Kidney glomerular epithelial cell (primary cell): ENCODE results near the gene ZBED4.

ENCODE experiments used
- DNase-seq: peaks from one replicate; lab custom pipeline; 2025; lab: John Stamatoyannopoulos, UW

Gene ZBED4

GRCh38 chr22:49855251-49855911, 1.7 kb downstream of the ZBED4 start:
- peak; percentile 20 for DNase-seq

GRCh38 chr22:49856343-49856742, 2.7 kb downstream of the ZBED4 start:
- no peak for DNase-seq

GRCh38 chr22:49856766-49857618, 3.3 kb downstream of the ZBED4 start:
- DNase-seq = no peak

GRCh38 chr22:49858827-49859226, 5.2 kb downstream of the ZBED4 start:
- no peak for DNase-seq

- DNase-seq = no peak
Observed at GRCh38 chr22:49861642-49862495, 8.2 kb downstream of the ZBED4 start.

GRCh38 chr22:49862496-49862776, 8.8 kb downstream of the ZBED4 start:
- DNase-seq = no peak

- DNase-seq = no peak
Observed at GRCh38 chr22:49863931-49864330, 10.3 kb downstream of the ZBED4 start.

- DNase-seq = no peak
Observed at GRCh38 chr22:49865156-49865555, 11.5 kb downstream of the ZBED4 start.

GRCh38 chr22:49866134-49866533, 12.5 kb downstream of the ZBED4 start:
- DNase-seq = no peak

GRCh38 chr22:49866646-49867045, 13.0 kb downstream of the ZBED4 start:
- no peak for DNase-seq

GRCh38 chr22:49867303-49868265, 13.9 kb downstream of the ZBED4 start:
- DNase-seq = no peak

- no peak for DNase-seq
Observed at GRCh38 chr22:49869086-49869830, 15.6 kb downstream of the ZBED4 start.

- no peak for DNase-seq
Observed at GRCh38 chr22:49869845-49870712, 16.4 kb downstream of the ZBED4 start.

- DNase-seq = no peak
Observed at GRCh38 chr22:49871482-49871881, 17.8 kb downstream of the ZBED4 start.

- DNase-seq = no peak
Observed at GRCh38 chr22:49872347-49872746, 18.7 kb downstream of the ZBED4 start.

- DNase-seq = no peak
Observed at GRCh38 chr22:49873228-49873940, 19.7 kb downstream of the ZBED4 start.

- no peak for DNase-seq
Observed at GRCh38 chr22:49877642-49878041, 24.0 kb downstream of the ZBED4 start.

GRCh38 chr22:49878206-49878605, 24.6 kb downstream of the ZBED4 start:
- no peak for DNase-seq

GRCh38 chr22:49879871-49880270, 26.2 kb downstream of the ZBED4 start:
- DNase-seq = no peak
